ENCODE data around the gene GPR83. TPM values are rescaled to one million over a fixed set of nuclear protein-coding genes. Genes with fewer than 3 reads are reported as not detected.

Gene GPR83
- total RNA-seq, 4 donors from 2014 or later = 0.17 to 0.40 (median 0.32) TPM; not detected in 1

- Histone ChIP-seq H3K9me3 (peaks cover 0 to 7% (median 2%) of the 10 kb centered on the region in 4 donors), H3K4me1 (no peaks in the 10 kb centered on the region), H3K4me3 (no peak overlapping the region), H3K36me3 (peaks cover 7 to 63% (median 23%) of the 10 kb centered on the region in 4 donors), H3K27ac (replicated peaks in 1 of 4) (no peak overlapping the region), H3K27me3 (no peaks in the 10 kb centered on the region)
- no CpG with 5 or more reads among the region's 3 CpGs for WGBS
- intact Hi-C loops (cut with DNase I) = no loop called here
- no peak for DNase-seq (ENCODE audit: extremely low spot score)
- TF ChIP-seq CTCF (IDR thresholded peaks at IDR 0.05) = no peak
- TF ChIP-seq EP300 (IDR thresholded peaks at IDR 0.05) = no peak
- TF ChIP-seq POLR2AphosphoS5 (IDR thresholded peaks at IDR 0.05) = no peak
- TF ChIP-seq POLR2A (IDR thresholded peaks at IDR 0.05; ENCODE audit: low read depth) = no peak
Observed at GRCh38 chr11:94423507-94423906, 22.3 kb upstream of the GPR83 start.

GRCh38 chr11:94418123-94418765, 17.0 kb upstream of the GPR83 start:
- peaks cover 7 to 38% (median 10%) of the 10 kb centered on the region in 4 donors for H3K36me3 ChIP-seq
- H3K9me3 ChIP-seq = no peaks in the 10 kb centered on the region
- no peak overlapping the region for H3K4me3 ChIP-seq
- no peak overlapping the region for H3K27ac ChIP-seq (replicated peaks in 1 of 4)
- no peaks in the 10 kb centered on the region for H3K4me1 ChIP-seq
- WGBS = 53% methylated on average over 3 of the region's 3 CpGs
- intact Hi-C loops (cut with DNase I) = loop anchor here (5.0 to 10.0 kb wide), 2 partner anchors 233 to 521 kb away; no protein-coding TSS in a partner anchor
- no peak for DNase-seq (ENCODE audit: extremely low spot score)
- no peak for TF ChIP-seq CTCF (IDR thresholded peaks at IDR 0.05)
- TF ChIP-seq POLR2A (IDR thresholded peaks at IDR 0.05; ENCODE audit: low read depth) = no peak
- no peak for TF ChIP-seq POLR2AphosphoS5 (IDR thresholded peaks at IDR 0.05)
- no peak for TF ChIP-seq EP300 (IDR thresholded peaks at IDR 0.05)
- no peaks in the 10 kb centered on the region for H3K27me3 ChIP-seq

- Histone ChIP-seq H3K9me3 (no peaks in the 10 kb centered on the region), H3K4me1 (no peaks in the 10 kb centered on the region), H3K4me3 (no peak overlapping the region), H3K36me3 (peaks cover under 1 to 30% (median 9%) of the 10 kb centered on the region in 4 donors), H3K27me3 (no peaks in the 10 kb centered on the region), H3K27ac (replicated peaks in 1 of 4) (no peak overlapping the region)
- TF ChIP-seq POLR2AphosphoS5 (IDR thresholded peaks at IDR 0.05) = no peak
- peak; percentile 40 to 54 (median 44) for TF ChIP-seq CTCF (IDR thresholded peaks at IDR 0.05)
- TF ChIP-seq EP300 (IDR thresholded peaks at IDR 0.05) = no peak
- 42% methylated on average over 4 of the region's 4 CpGs for WGBS
- DNase-seq (ENCODE audit: extremely low spot score) = no peak
- intact Hi-C loops (cut with DNase I) = loop anchor here (5.0 to 10.0 kb wide), 2 partner anchors 233 to 520 kb away; no protein-coding TSS in a partner anchor
Observed at GRCh38 chr11:94417386-94417987, 16.3 kb upstream of the GPR83 start.

- H3K4me1 ChIP-seq = peaks cover 8 to 16% (median 13%) of the 10 kb centered on the region in 4 donors
- no peak overlapping the region for H3K4me3 ChIP-seq
- 86% methylated on average over 4 of the region's 4 CpGs for WGBS
- H3K36me3 ChIP-seq = no peaks in the 10 kb centered on the region
- no peak for DNase-seq (ENCODE audit: extremely low spot score)
- peaks cover 0 to 25% (median 5%) of the 10 kb centered on the region in 4 donors for H3K27me3 ChIP-seq
- no peak for TF ChIP-seq POLR2A (IDR thresholded peaks at IDR 0.05; ENCODE audit: low read depth)
- no peak for TF ChIP-seq CTCF (IDR thresholded peaks at IDR 0.05)
- TF ChIP-seq EP300 (IDR thresholded peaks at IDR 0.05) = no peak
- no peak for TF ChIP-seq POLR2AphosphoS5 (IDR thresholded peaks at IDR 0.05)
- no peaks in the 10 kb centered on the region for H3K9me3 ChIP-seq
- no peak overlapping the region for H3K27ac ChIP-seq (replicated peaks in 1 of 4)
- intact Hi-C loops (cut with DNase I) = no loop called here
Observed at GRCh38 chr11:94405062-94405833, 4.0 kb upstream of the GPR83 start.

Measured in esophagus muscularis mucosa (tissue), 4 donors.